ENCODE data around the gene RDX.
A peak's percentile ranks its signal among the peaks of the same experiment; 100 is the strongest.
"Not testable (repeated sequence)": the region's sequence is repeated elsewhere in the genome, so short reads cannot be mapped to it uniquely, and the experiment has no call there.

The RDX gene

DNA sequence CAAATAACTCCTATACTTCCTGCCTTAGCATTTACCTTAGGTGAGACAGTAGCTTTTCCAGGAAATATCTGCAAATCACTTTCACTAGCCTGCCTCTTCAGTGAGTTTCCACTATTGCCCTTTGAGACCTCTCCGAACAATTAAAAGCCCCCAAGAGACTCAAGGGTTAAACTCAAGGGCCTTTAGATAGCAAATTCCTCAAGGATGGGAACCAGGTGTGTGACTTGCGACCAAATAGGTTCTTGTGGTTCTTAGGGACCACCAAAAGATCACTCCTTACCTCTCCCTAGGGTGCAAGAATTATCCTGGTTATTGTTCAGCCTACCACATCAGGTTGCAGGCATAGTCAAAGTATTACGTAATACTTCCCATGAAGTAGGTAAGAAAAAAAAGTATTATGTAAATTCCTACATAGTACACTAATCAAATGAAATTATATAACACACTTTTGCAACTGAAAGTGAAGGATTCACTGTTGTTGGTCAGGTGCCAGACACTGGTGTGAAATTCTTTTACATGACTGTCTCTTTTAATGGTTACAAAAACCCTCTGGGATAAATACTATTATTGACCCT is 1.4 kb upstream of the RDX start:
- ATAC-seq (ENCODE audit: low read depth) (peak; percentile 13), DNase-seq (ENCODE audit: low spot score in 2 of 2) (no peak)
- Mint-ChIP-seq H3K27me3 (no peaks in the 10 kb centered on the region), H3K27ac (no peak overlapping the region), H3K9me3 (peaks cover 2% of the 10 kb centered on the region), H3K4me1 (peaks cover 4% of the 10 kb centered on the region), H3K36me3 (no peaks in the 10 kb centered on the region), H3K4me3 (no peak overlapping the region)

DNA sequence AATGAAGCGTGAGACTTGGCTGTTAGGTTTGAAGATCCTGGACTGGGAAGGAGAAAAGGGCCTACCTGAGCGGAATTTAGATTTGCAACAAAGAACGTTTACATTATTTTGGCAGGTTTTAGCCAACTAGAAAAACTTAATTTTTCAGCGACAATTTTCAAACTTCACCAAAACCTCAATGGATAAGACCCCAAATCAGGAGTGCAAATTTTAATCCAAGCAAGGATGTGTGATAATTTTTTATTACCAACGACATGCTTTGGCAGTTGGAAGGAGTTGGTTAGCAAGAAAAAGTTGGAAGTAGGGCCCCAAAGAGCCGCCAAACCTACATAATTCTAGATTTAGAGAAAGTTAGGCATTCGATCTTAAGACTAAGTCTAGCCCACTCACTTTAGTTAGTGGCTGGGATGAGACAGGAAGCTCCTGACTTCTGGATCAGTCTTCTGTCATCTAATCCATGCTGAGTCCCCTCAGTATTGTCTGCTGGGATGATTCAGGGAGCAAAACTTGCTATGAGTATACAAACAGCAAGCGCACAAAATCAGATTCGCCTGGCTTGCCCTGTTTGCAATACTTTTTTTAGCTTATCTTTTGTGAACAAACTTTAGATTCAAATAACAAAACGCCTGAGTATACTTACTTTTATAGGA is 787 bp upstream of the RDX start:
- ATAC-seq (ENCODE audit: low read depth) (no peak), DNase-seq (ENCODE audit: low spot score in 2 of 2) (no peak)
- Mint-ChIP-seq H3K4me3 (peak overlapping the region; percentile 59), H3K4me1 (peaks cover 4% of the 10 kb centered on the region), H3K36me3 (no peaks in the 10 kb centered on the region), H3K9me3 (peaks cover 2% of the 10 kb centered on the region), H3K27ac (no peak overlapping the region), H3K27me3 (no peaks in the 10 kb centered on the region)

GRCh38 chr11:110295531-110296225 is 736 bp downstream of the RDX start:
- peaks cover 9% of the 10 kb centered on the region for H3K4me1 Mint-ChIP-seq
- peaks cover 2% of the 10 kb centered on the region for H3K9me3 Mint-ChIP-seq
- H3K4me3 Mint-ChIP-seq, result peak overlapping the region; percentile 80
- no peaks in the 10 kb centered on the region for H3K27me3 Mint-ChIP-seq
- no peaks in the 10 kb centered on the region for H3K36me3 Mint-ChIP-seq
- peak overlapping the region; percentile 67 for H3K27ac Mint-ChIP-seq
- ATAC-seq (ENCODE audit: low read depth) (peak; percentile 76), DNase-seq (ENCODE audit: low spot score in 2 of 2) (peak; percentile 48 to 58)

GRCh38 chr11:110295086-110295485 is 1.3 kb downstream of the RDX start:
- H3K9me3 Mint-ChIP-seq, result peaks cover 2% of the 10 kb centered on the region
- peaks cover 9% of the 10 kb centered on the region for H3K4me1 Mint-ChIP-seq
- H3K27ac Mint-ChIP-seq, result no peak overlapping the region
- peak overlapping the region; percentile 24 for H3K4me3 Mint-ChIP-seq
- H3K36me3 Mint-ChIP-seq, result no peaks in the 10 kb centered on the region
- ATAC-seq (ENCODE audit: low read depth) (no peak), DNase-seq (ENCODE audit: low spot score in 2 of 2) (no peak)
- H3K27me3 Mint-ChIP-seq, result no peaks in the 10 kb centered on the region

DNA sequence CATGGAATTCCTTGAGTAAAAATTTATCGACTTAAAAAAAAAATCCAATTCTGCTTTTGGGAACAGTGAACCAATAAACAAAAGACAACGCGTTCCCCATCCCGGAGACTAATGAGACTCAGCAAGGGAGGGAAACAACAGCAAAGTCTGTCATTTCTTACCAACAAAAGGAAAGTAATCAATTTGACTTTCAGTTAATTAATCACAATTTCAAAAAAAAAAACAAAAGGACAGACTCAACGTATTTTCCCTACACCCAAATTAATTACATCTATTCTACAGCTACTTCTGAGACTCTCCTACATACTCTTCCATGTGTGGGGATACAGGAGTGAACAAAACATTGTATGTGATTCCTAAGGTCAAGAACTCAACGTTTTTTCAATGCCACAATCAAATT is 1.9 kb downstream of the RDX start:
- H3K9me3 Mint-ChIP-seq, result peaks cover 2% of the 10 kb centered on the region
- H3K27ac Mint-ChIP-seq, result no peak overlapping the region
- no peak overlapping the region for H3K4me3 Mint-ChIP-seq
- no peaks in the 10 kb centered on the region for H3K27me3 Mint-ChIP-seq
- peaks cover 9% of the 10 kb centered on the region for H3K4me1 Mint-ChIP-seq
- no peak for DNase-seq (ENCODE audit: low spot score in 2 of 2)
- H3K36me3 Mint-ChIP-seq, result no peaks in the 10 kb centered on the region
- no peak for ATAC-seq (ENCODE audit: low read depth)

- no peak for DNase-seq (ENCODE audit: low spot score in 2 of 2)
- no peaks in the 10 kb centered on the region for H3K36me3 Mint-ChIP-seq
- H3K4me1 Mint-ChIP-seq, result peaks cover 9% of the 10 kb centered on the region
- H3K27me3 Mint-ChIP-seq, result no peaks in the 10 kb centered on the region
- no peak overlapping the region for H3K4me3 Mint-ChIP-seq
- ATAC-seq (ENCODE audit: low read depth), result no peak
- no peaks in the 10 kb centered on the region for H3K9me3 Mint-ChIP-seq
- no peak overlapping the region for H3K27ac Mint-ChIP-seq
These were observed 3.0 kb downstream of the RDX start for GRCh38 chr11:110293389-110293788.

DNA sequence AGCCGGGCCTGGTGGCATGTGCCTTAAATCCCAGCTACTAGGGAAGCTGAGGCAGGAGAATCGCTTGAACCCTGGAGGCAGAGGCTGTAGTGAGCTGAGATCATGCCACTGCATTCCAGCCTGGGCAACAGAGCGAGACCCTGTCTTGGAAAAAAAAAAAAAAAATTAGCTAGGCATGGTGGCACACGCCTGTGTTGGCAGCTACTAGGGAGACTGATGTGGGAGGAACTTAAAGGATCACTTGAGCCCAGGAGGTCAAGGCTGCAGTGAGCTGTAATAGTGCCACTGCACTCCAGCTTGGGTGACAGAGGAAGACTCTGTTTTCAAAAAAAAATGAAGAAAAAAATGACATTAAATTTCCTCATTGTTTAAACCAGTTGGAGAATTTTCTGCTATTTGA is 4.3 kb downstream of the RDX start:
- not testable (repeated sequence) for ATAC-seq (ENCODE audit: low read depth); H3K36me3 Mint-ChIP-seq; H3K27ac Mint-ChIP-seq; DNase-seq (ENCODE audit: low spot score in 2 of 2); H3K27me3 Mint-ChIP-seq; H3K9me3 Mint-ChIP-seq; H3K4me3 Mint-ChIP-seq
- H3K4me1 Mint-ChIP-seq, result peaks cover 15% of the 10 kb centered on the region

GRCh38 chr11:110290591-110291334 is 5.7 kb downstream of the RDX start:
- Mint-ChIP-seq H3K4me1 (peaks cover 19% of the 10 kb centered on the region), H3K4me3 (no peak overlapping the region), H3K36me3 (peaks cover 3% of the 10 kb centered on the region), H3K9me3 (no peaks in the 10 kb centered on the region), H3K27ac (no peak overlapping the region), H3K27me3 (no peaks in the 10 kb centered on the region)
- no peak for DNase-seq (ENCODE audit: low spot score in 2 of 2)
- ATAC-seq (ENCODE audit: low read depth), result no peak

GRCh38 chr11:110289472-110289871 is 6.9 kb downstream of the RDX start:
- no peaks in the 10 kb centered on the region for H3K9me3 Mint-ChIP-seq
- no peak for DNase-seq (ENCODE audit: low spot score in 2 of 2)
- no peak for ATAC-seq (ENCODE audit: low read depth)
- peaks cover 3% of the 10 kb centered on the region for H3K36me3 Mint-ChIP-seq
- no peak overlapping the region for H3K4me3 Mint-ChIP-seq
- H3K27me3 Mint-ChIP-seq, result no peaks in the 10 kb centered on the region
- H3K27ac Mint-ChIP-seq, result no peak overlapping the region
- peaks cover 16% of the 10 kb centered on the region for H3K4me1 Mint-ChIP-seq

GRCh38 chr11:110287537-110287936 is 8.9 kb downstream of the RDX start:
- Mint-ChIP-seq H3K36me3 (peaks cover 3% of the 10 kb centered on the region), H3K4me3 (no peak overlapping the region), H3K27ac (no peak overlapping the region), H3K9me3 (no peaks in the 10 kb centered on the region), H3K4me1 (peaks cover 16% of the 10 kb centered on the region), H3K27me3 (no peaks in the 10 kb centered on the region)
- DNase-seq (ENCODE audit: low spot score in 2 of 2), result no peak
- peak; percentile 55 for ATAC-seq (ENCODE audit: low read depth)

GRCh38 chr11:110286298-110287040 is 9.9 kb downstream of the RDX start:
- ATAC-seq (ENCODE audit: low read depth) (no peak), DNase-seq (ENCODE audit: low spot score in 2 of 2) (no peak)
- Mint-ChIP-seq H3K36me3 (peaks cover 5% of the 10 kb centered on the region), H3K9me3 (no peaks in the 10 kb centered on the region), H3K4me1 (peaks cover 19% of the 10 kb centered on the region), H3K4me3 (no peak overlapping the region), H3K27ac (no peak overlapping the region), H3K27me3 (no peaks in the 10 kb centered on the region)

DNA sequence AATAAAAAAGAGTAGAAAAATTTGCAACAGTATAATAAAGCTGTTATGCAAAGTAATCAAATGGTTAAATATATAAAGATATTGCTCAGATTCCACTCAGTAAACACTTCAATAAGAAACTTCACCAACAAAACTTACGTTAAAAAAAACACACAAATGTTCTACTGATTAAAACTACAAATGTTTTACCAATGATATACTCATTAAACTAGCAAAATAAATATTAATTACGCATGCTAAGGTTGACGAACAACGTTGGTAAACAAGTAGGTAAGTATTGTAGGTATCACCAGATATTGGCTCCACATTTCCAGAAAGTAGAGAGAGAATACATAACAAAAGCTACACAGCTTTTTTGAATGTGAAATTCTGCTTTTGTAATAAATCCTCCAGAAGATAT is 12.6 kb downstream of the RDX start:
- Mint-ChIP-seq H3K36me3 (peaks cover 5% of the 10 kb centered on the region), H3K4me1 (peaks cover 15% of the 10 kb centered on the region), H3K27me3 (no peaks in the 10 kb centered on the region), H3K9me3 (no peaks in the 10 kb centered on the region), H3K27ac (no peak overlapping the region), H3K4me3 (no peak overlapping the region)
- ATAC-seq (ENCODE audit: low read depth) (no peak), DNase-seq (ENCODE audit: low spot score in 2 of 2) (no peak)

DNA sequence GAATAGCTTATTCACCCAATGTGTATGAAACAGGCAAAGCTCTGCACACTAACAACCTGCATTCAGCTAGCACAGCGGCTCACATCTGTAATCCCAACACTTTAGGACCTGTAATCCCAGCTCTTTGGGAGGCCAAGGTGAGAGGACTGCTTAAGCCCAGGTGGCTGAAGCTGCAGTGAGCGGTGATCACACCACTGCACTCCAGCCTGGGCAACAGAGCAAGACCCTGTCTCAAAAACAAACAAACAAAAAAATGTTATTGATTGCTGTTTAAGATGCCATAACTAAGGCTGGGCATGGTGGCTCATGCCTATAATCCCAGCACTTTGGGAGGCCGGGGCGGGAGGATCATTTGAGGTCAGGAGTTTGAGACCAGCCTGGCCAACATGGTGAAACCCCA is 15.8 kb downstream of the RDX start:
- not testable (repeated sequence) for H3K9me3 Mint-ChIP-seq; H3K4me3 Mint-ChIP-seq; H3K27ac Mint-ChIP-seq; H3K36me3 Mint-ChIP-seq; DNase-seq (ENCODE audit: low spot score in 2 of 2); H3K27me3 Mint-ChIP-seq; H3K4me1 Mint-ChIP-seq; ATAC-seq (ENCODE audit: low read depth)

DNA sequence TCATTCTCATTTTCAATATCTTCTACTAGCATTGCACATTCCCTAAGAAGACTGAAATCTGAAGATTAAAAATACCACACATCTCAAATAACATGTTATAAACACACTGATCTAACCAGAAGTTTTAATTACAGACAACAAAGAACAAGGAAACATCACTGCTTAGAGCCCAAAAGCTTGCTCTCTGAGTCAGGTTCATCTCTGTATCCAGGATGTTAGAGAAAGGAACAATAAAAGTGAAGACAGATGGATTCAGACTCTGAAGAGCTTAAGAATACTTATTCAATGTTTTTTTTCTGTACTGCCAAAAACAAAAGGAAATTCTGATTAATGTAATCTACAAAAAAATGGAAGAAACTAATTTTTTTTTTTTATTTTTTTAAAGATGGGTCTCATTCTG is 16.5 kb downstream of the RDX start:
- peaks cover 5% of the 10 kb centered on the region for H3K4me1 Mint-ChIP-seq
- no peak for ATAC-seq (ENCODE audit: low read depth)
- no peak overlapping the region for H3K27ac Mint-ChIP-seq
- H3K27me3 Mint-ChIP-seq, result no peaks in the 10 kb centered on the region
- H3K36me3 Mint-ChIP-seq, result peaks cover 4% of the 10 kb centered on the region
- H3K9me3 Mint-ChIP-seq, result no peaks in the 10 kb centered on the region
- DNase-seq (ENCODE audit: low spot score in 2 of 2), result no peak
- no peak overlapping the region for H3K4me3 Mint-ChIP-seq

Measured in memory B cell (primary cell).